ENCODE measurements around the gene MLLT1.

The MLLT1 gene

GRCh38 chr19:6273701-6274601 lies 5.8 kb downstream of the MLLT1 start:
- peak in 2 of 3 experiments; percentile 73 to 89 for DNase-seq

- peak in 1 of 3 experiments; percentile 31 for DNase-seq
Measured at GRCh38 chr19:6272913-6273600, 6.7 kb downstream of the MLLT1 start.

GRCh38 chr19:6272411-6272791 lies 7.4 kb downstream of the MLLT1 start:
- DNase-seq: no peak

GRCh38 chr19:6271721-6272410 lies 7.9 kb downstream of the MLLT1 start:
- DNase-seq: peak in 2 of 3 experiments; percentile 18 to 25

GRCh38 chr19:6271251-6271650 lies 8.5 kb downstream of the MLLT1 start:
- DNase-seq: no peak

- DNase-seq: no peak
Measured at GRCh38 chr19:6270822-6271221, 9.0 kb downstream of the MLLT1 start.

- DNase-seq: no peak
Measured at GRCh38 chr19:6270076-6270745, 9.6 kb downstream of the MLLT1 start.

- DNase-seq: no peak
Measured at GRCh38 chr19:6269101-6269886, 10.5 kb downstream of the MLLT1 start.

GRCh38 chr19:6268382-6268771 lies 11.4 kb downstream of the MLLT1 start:
- no peak for DNase-seq

- no peak for DNase-seq
Measured at GRCh38 chr19:6267552-6268381, 12.0 kb downstream of the MLLT1 start.

GRCh38 chr19:6264803-6265202 lies 15.0 kb downstream of the MLLT1 start:
- no peak for DNase-seq

- no peak for DNase-seq
Measured at GRCh38 chr19:6263735-6264444, 15.9 kb downstream of the MLLT1 start.

- no peak for DNase-seq
Measured at GRCh38 chr19:6263306-6263705, 16.5 kb downstream of the MLLT1 start.

- DNase-seq: no peak
Measured at GRCh38 chr19:6262519-6262918, 17.3 kb downstream of the MLLT1 start.

- DNase-seq: no peak
Measured at GRCh38 chr19:6261883-6262282, 17.9 kb downstream of the MLLT1 start.

GRCh38 chr19:6260912-6261650 lies 18.7 kb downstream of the MLLT1 start:
- DNase-seq: peak in 1 of 3 experiments; percentile 15

- DNase-seq: no peak
Measured at GRCh38 chr19:6260376-6260775, 19.4 kb downstream of the MLLT1 start.

GRCh38 chr19:6259312-6259861 lies 20.4 kb downstream of the MLLT1 start:
- DNase-seq: no peak

- DNase-seq: no peak
Measured at GRCh38 chr19:6258812-6259311, 20.9 kb downstream of the MLLT1 start.

All from NCI-H1417 (cell line).